ENCODE measurements around the gene NEDD4.

GRCh38 chr15:55873024-55873720 is 120.2 kb downstream of the NEDD4 start:
- TF ChIP-seq CTCF (IDR thresholded peaks at IDR 0.05) = no peak
- no peak for TF ChIP-seq POLR2A (IDR thresholded peaks at IDR 0.05)
